MM.1S (cell line): Measurements from ENCODE around the gene MAGI2.

ENCODE experiments used
- EZH2 ChIP-seq: fragments of 300-600 bp; sonication (generic); optimal IDR thresholded peaks from 2 replicates; pipeline ENCODE3; 2017; ENCODE audit warnings: low read depth, mild to moderate bottlenecking, antibody characterized with exemption, low read length, mixed read lengths
- TF ChIP-seq, protein P1 (sequence below): fragments of 300-600 bp; sonication (generic); IDR thresholded peaks from 2 replicates; pipeline ENCODE4 v1.5.1; 2016; ENCODE audit warnings: antibody characterized with exemption, low read length, mixed read lengths

DNA sequence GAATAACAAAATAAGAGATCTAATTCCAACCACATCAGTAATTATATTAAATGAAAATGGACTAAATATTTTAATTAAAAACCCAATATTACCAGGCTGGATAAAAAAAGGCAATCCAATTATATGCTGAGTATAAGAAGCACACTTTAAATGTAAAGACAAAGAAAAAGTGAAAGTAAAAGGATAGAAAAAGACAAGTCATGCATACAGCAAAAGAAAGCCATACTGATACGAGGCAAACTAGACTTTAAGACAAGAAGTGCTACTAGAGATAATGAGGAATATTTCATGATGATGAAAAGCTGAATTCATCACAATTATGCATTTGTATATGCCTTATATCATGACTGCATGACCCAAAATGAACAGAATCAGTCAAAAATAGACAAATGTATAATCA, 1026.3 kb downstream of the MAGI2 start:
- TF ChIP-seq, protein P1, sequence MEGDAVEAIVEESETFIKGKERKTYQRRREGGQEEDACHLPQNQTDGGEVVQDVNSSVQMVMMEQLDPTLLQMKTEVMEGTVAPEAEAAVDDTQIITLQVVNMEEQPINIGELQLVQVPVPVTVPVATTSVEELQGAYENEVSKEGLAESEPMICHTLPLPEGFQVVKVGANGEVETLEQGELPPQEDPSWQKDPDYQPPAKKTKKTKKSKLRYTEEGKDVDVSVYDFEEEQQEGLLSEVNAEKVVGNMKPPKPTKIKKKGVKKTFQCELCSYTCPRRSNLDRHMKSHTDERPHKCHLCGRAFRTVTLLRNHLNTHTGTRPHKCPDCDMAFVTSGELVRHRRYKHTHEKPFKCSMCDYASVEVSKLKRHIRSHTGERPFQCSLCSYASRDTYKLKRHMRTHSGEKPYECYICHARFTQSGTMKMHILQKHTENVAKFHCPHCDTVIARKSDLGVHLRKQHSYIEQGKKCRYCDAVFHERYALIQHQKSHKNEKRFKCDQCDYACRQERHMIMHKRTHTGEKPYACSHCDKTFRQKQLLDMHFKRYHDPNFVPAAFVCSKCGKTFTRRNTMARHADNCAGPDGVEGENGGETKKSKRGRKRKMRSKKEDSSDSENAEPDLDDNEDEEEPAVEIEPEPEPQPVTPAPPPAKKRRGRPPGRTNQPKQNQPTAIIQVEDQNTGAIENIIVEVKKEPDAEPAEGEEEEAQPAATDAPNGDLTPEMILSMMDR = no peak
- TF ChIP-seq EZH2 = no peak
